ENCODE data around the gene CCL24. TPM values are rescaled to one million over a fixed set of nuclear protein-coding genes. Genes with fewer than 3 reads are reported as not detected.
"Not testable (repeated sequence)": the region's sequence is repeated elsewhere in the genome, so short reads cannot be mapped to it uniquely, and the experiment has no call there.

The CCL24 gene
- total RNA-seq, 2 donors from 2014 or later, result 0.90 to 1.1 TPM

DNA sequence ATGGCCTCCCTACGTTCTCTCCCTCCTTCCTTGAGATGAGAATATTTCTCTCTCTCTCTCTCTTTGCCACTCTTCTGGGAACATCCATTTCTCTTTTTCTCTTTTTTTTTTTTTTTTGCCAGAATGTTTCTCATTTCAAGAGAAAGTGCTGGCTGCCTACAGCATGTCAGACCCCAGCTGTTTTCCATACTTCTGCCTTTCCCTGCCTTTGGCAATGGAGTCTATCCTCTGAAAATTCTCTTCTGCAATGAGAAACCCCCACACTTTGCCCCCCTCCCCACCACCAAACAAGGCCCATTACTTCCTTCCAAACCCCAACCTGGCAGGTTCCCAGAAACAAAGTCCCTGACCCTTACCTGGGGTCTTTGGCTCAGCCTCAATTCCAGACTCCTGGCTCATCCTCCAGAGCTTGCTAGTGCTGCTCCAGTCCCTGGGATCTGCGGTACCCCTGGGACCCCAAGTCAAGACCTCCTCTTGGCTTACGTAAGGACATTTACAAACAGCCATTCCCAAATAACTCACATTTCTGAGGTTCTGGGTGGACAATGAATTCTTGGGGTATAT lies 24.2 kb downstream of the CCL24 start:
- Mint-ChIP-seq H3K27me3 (peaks cover 7 to 13% of the 10 kb centered on the region in 2 donors), H3K27ac (no peak overlapping the region), H3K4me3 (no peak overlapping the region), H3K4me1 (ENCODE audit: low read depth in 2 of 2) (no peaks in the 10 kb centered on the region), H3K9me3 (no peaks in the 10 kb centered on the region), H3K36me3 (no peaks in the 10 kb centered on the region)
- ATAC-seq (no peak), DNase-seq (ENCODE audit: low spot score) (no peak)

DNA sequence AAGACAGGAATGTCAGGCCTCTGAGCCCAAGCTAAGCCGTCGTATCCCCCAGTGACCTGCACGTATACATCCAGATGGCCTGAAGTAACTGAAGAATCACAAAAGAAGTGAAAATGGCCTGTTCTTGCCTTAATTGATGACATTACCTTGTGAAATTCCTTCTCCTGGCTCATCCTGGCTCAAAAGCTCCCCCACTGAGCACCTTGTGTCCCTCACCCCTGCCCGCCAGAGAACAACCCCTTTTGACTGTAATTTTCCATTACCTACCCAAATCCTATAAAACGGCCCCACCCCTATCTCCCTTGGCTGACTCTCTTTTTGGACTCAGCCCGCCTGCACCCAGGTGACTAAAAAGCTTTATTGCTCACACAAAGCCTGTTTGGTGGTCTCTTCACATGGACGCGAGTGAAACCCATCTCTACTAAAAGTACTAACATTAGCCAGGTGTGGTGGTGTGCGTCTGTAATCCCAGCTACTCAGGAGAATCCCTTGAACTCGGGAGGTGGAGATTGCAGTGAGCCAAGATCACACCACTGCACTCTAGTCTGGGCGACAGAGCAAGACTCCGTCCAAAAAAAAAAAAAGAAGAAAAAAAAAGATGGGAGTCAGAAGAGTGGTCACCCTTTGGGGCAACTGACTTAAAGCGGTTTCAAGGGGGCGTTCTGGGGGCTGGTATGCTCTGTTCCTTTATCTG lies 25.3 kb downstream of the CCL24 start:
- H3K27me3 Mint-ChIP-seq; ATAC-seq; H3K36me3 Mint-ChIP-seq; H3K27ac Mint-ChIP-seq; H3K4me3 Mint-ChIP-seq; H3K9me3 Mint-ChIP-seq; H3K4me1 Mint-ChIP-seq (ENCODE audit: low read depth in 2 of 2); DNase-seq (ENCODE audit: low spot score): not testable (repeated sequence)

DNA sequence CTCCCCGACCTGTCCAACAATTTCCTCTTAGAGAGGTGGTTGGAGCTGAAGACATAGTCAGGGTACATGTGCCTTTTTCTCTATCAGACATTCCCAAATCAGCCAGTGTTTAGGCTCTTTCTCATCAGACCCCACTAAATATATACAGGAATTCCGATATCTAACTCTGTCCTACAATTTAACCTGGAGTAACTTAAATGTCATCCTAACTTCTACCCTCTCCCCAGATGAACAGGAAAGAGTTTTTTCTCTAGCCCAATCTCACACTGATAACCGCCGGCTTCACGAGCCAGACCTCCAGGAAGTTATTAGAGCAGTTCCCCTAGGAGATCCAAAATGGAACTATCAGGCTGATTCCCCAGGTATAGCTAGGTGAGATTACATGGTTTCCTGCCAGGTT lies 30.5 kb downstream of the CCL24 start:
- not testable (repeated sequence) for H3K4me3 Mint-ChIP-seq; DNase-seq (ENCODE audit: low spot score); H3K27ac Mint-ChIP-seq; ATAC-seq; H3K9me3 Mint-ChIP-seq; H3K36me3 Mint-ChIP-seq
- Mint-ChIP-seq H3K4me1 (ENCODE audit: low read depth in 2 of 2) (peaks cover 7 to 12% of the 10 kb centered on the region in 2 donors), H3K27me3 (peaks cover 24 to 27% of the 10 kb centered on the region in 2 donors)

DNA sequence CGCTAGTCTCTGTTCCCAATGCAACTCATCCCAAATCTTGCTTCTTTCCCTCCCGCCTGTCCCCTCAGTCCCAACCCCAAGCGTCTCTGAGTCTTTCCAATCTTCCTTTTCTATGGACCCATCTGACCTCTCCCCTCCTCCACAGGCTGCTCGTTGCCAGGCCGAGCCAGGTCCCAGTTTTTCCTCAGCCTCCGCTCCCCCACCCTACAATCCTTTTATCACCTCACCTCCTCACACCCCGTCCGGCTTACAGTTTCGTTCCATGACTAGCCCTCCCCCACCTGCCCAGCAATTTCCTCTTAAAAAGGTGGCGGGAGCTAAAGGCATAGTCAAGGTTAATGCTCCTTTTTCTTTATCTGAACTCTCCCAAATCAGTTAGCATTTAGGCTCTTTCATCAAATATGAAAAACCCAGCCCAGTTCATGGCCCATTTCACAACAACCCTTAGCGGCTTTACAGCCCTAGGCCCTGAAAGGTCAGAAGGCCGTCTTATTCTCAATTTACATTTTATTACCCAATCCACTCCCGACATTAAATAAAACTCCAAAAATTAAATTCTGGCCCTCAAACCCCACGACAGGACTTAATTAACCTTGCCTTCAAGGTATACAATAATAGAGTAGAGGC lies 32.8 kb downstream of the CCL24 start:
- H3K9me3 Mint-ChIP-seq; H3K36me3 Mint-ChIP-seq; H3K4me3 Mint-ChIP-seq; DNase-seq (ENCODE audit: low spot score); ATAC-seq: not testable (repeated sequence)
- Mint-ChIP-seq H3K27ac (peak overlapping the region; percentile 4 to 42), H3K27me3 (peaks cover 24 to 27% of the 10 kb centered on the region in 2 donors), H3K4me1 (ENCODE audit: low read depth in 2 of 2) (peaks cover 22 to 27% of the 10 kb centered on the region in 2 donors)

DNA sequence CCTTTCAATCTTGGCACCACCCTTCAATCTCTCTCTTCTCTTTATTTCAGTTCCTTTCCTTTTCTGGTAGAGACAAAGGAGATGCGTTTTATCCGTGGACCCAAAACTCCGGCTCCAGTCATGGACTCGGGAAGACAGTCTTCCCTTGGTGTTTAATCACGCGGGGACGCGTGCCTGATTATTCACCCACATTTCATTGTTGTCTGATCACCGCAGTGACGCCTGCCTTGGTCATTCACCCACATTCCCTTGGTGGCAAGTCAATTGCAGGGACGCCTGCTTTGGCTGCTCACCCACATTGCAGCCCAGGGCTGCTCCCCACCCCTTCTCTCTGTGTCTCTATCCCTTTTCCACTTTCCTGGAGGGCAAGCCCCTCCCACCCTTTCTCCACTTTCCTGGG lies 34.1 kb downstream of the CCL24 start:
- peak overlapping the region; percentile 21 to 50 for H3K27ac Mint-ChIP-seq
- not testable (repeated sequence) for DNase-seq (ENCODE audit: low spot score)

DNA sequence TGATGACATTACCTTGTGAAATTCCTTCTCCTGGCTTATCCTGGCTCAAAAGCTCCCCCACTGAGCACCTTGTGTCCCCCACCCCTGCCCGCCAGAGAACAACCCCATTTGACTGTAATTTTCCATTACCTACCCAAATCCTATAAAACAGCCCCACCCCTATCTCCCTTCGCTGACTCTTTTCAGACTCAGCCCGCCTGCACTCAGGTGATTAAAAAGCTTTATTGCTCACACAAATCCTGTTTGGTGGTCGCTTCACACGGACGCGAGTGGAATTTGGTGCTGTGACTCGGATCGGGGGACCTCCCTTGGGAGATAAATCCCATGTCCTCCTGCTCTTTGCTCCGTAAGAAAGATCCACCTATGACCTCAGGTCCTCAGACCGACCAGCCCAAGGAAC lies 34.6 kb downstream of the CCL24 start:
- Mint-ChIP-seq H3K27ac (peak overlapping the region; percentile 21 to 50), H3K27me3 (peaks cover 24 to 27% of the 10 kb centered on the region in 2 donors), H3K4me1 (ENCODE audit: low read depth in 2 of 2) (peaks cover 30% of the 10 kb centered on the region in 2 donors)
- not testable (repeated sequence) for H3K4me3 Mint-ChIP-seq; H3K9me3 Mint-ChIP-seq; DNase-seq (ENCODE audit: low spot score); ATAC-seq; H3K36me3 Mint-ChIP-seq

More for the DNA sequence above, 34.1 kb downstream of the CCL24 start:
- H3K4me1 Mint-ChIP-seq (ENCODE audit: low read depth in 2 of 2), result peaks cover 30% of the 10 kb centered on the region in 2 donors
- peaks cover 24 to 27% of the 10 kb centered on the region in 2 donors for H3K27me3 Mint-ChIP-seq
- H3K4me3 Mint-ChIP-seq, H3K9me3 Mint-ChIP-seq, H3K36me3 Mint-ChIP-seq, ATAC-seq: not testable (repeated sequence)

DNA sequence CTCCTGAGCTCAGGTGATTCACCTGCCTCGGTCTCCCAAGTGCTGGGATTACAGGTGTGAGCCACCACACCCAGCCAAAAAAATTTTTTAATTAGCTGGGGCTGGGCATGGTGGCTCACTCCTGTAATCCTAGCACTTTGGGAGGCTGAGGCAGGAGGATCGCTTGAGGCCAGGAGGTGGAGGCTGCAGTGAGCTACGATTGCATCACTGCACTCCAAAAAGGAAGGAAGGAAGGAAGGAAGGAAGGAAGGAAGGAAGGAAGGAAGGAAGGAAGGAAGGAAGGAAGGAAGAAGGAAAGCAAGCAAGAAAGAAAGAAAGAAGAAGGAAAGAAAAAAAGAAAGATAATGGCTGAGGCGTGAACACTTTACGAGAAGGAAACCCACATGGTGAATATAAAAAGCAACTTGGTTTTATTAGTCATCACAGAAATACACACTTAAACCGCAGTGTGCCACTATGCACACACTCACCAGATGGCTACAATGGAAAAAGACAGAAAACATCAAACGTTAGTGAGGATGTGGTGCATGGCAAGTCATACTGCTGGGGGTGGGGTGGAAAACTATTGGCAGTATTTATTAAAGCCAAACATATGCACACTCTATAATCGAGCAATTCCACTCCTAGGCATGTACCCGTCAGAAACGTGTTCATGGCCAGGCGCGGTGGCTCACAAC lies 37.2 kb downstream of the CCL24 start:
- Mint-ChIP-seq H3K4me1 (ENCODE audit: low read depth in 2 of 2) (peaks cover 30 to 38% of the 10 kb centered on the region in 2 donors), H3K36me3 (no peaks in the 10 kb centered on the region), H3K27me3 (peaks cover 13 to 14% of the 10 kb centered on the region in 2 donors), H3K9me3 (no peaks in the 10 kb centered on the region), H3K4me3 (peak overlapping the region; percentile 46), H3K27ac (peak overlapping the region; percentile 63 to 74)
- DNase-seq (ENCODE audit: low spot score), result peak; percentile 74
- peak; percentile 92 to 96 for ATAC-seq

DNA sequence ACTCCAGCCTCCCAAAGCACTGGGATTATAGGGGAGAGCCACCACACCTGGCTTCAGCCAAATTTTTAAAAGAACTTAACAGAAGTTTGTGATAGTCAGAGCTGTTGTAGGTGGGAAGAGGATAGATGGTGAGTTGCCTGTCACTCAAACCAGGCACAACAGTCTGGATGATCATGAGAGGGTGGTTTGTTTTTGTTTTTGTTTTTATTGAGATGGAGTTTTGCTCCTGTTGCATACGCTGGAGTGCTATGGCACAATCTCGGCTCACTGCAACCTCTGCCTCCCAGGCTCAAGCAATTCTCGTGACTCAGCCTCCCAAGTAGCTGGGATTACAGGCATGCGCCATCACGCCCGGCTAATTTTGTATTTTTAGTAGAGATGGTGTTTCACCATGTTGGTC lies 39.6 kb downstream of the CCL24 start:
- H3K4me1 Mint-ChIP-seq (ENCODE audit: low read depth in 2 of 2), result peaks cover 24 to 27% of the 10 kb centered on the region in 2 donors
- H3K27me3 Mint-ChIP-seq; ATAC-seq; H3K4me3 Mint-ChIP-seq; DNase-seq (ENCODE audit: low spot score); H3K36me3 Mint-ChIP-seq; H3K9me3 Mint-ChIP-seq; H3K27ac Mint-ChIP-seq: not testable (repeated sequence)

DNA sequence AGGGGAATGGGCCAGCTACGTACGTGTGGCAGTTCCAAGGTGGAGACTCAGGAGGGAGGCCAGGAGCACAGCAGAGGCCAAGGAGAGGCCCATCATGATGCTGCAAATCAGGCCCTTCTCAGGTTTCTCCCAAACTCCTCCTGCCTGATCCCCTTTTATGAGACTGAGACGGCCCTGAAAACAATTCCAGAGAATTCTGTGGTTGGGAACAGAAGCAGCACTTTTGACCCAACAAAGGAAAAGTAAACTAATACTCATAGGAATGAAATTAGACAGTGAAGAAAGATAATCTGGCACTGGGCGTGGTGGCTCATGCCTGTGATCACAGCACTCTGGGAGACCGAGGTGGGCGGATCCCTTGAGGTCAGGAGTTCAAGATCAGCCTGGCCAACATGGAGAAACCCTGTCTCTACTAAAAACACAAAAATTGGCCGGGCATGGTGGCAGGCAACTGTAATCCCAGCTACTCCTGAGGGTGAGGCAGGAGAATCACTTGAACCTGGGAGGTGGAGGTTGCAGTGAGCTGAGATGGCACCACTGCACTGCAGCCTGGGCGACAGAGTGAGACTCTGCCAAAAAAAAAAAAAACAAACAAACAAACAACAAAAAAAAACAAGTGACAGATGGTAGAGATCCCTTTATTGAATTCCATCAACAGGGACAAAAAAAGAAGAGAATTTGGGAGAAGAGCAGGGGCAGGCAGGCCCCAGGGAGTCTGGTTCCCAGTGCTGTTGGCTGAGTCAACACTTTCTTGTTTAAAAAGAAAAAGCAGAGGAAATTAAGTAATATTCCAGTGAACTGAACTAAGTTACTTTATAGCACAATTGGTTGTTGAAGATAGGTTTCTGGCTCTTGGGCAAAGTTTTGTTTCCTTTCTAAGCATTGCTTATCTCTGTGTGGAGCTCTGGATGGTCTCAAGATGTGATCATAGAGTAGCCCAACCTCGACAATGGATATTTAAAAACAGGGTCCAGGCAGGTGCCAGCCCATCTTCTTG lies 41.2 kb downstream of the CCL24 start, which contains the start of gene CCL26:
TSS of gene CCL26 (minus strand) at position 131 of the 997 bp plus-strand sequence. CDS start at position 96, 35 bp downstream.
- Mint-ChIP-seq H3K27me3 (no peaks in the 10 kb centered on the region), H3K36me3 (no peaks in the 10 kb centered on the region), H3K9me3 (no peaks in the 10 kb centered on the region), H3K4me1 (ENCODE audit: low read depth in 2 of 2) (peaks cover 24 to 26% of the 10 kb centered on the region in 2 donors), H3K27ac (peak within 1 kb of the TSS in 1 of 2 donors; percentile 60), H3K4me3 (no peak within 1 kb of the TSS)
- DNase-seq (ENCODE audit: low spot score) (no peak), ATAC-seq (no peak)

DNA sequence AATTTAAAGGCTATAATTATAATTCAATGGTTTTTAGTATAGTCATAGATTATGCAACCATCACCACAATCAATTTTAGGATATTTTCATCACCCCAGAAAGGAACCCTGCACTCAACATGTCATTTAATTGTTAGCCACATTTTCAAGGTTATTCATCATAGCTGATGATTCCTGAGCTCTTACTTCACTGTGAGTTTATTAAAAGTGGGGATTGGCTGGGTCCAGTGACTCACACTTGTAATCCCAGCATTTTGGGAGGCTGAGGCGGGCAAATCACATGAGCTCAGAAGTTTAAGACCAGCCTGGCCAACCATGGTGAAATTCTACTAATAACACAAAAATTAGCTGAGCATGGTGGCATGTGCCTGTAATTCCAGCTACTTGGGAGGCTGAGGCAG lies 42.4 kb downstream of the CCL24 start:
- DNase-seq (ENCODE audit: low spot score) (no peak), ATAC-seq (no peak)
- H3K27me3 Mint-ChIP-seq, result no peaks in the 10 kb centered on the region
- no peaks in the 10 kb centered on the region for H3K9me3 Mint-ChIP-seq
- no peak overlapping the region for H3K27ac Mint-ChIP-seq
- H3K4me3 Mint-ChIP-seq, result no peak overlapping the region
- H3K36me3 Mint-ChIP-seq, result no peaks in the 10 kb centered on the region
- H3K4me1 Mint-ChIP-seq (ENCODE audit: low read depth in 2 of 2), result peaks cover 12 to 16% of the 10 kb centered on the region in 2 donors

DNA sequence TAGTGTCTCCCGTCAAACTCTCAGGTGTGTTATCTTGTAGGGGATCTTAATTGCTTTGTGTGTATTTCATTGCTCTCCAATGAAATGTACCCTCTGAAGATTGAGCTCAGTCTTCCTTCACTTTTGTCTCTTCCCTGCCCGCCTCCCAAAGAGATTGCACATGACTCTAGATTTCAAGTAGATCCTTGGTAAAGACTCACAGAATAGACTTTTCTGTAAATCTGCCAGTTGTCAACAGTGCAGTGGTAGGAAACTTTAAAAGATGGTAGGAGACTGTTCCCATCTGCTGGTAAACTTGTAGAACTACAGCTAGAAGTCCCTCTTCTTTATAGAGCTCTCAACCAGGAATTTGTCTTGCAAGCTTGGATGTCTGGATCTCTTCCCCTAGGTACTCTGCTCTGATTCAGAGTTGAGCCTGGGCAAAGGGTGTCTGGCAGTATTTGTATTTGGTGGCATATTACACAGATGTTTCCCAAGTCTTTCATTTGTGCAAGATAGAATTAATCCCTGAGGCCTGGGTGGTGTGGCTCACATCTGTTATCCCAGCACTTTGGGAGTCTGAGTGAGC lies 51.2 kb downstream of the CCL24 start:
- peaks cover 0 to 3% of the 10 kb centered on the region in 2 donors for H3K27me3 Mint-ChIP-seq
- peak overlapping the region; percentile 16 to 35 for H3K27ac Mint-ChIP-seq
- peaks cover 4% of the 10 kb centered on the region in 2 donors for H3K4me1 Mint-ChIP-seq (ENCODE audit: low read depth in 2 of 2)
- ATAC-seq (peak; percentile 62 to 85), DNase-seq (ENCODE audit: low spot score) (no peak)
- no peaks in the 10 kb centered on the region for H3K36me3 Mint-ChIP-seq
- H3K4me3 Mint-ChIP-seq, result no peak overlapping the region
- H3K9me3 Mint-ChIP-seq, result no peaks in the 10 kb centered on the region

DNA sequence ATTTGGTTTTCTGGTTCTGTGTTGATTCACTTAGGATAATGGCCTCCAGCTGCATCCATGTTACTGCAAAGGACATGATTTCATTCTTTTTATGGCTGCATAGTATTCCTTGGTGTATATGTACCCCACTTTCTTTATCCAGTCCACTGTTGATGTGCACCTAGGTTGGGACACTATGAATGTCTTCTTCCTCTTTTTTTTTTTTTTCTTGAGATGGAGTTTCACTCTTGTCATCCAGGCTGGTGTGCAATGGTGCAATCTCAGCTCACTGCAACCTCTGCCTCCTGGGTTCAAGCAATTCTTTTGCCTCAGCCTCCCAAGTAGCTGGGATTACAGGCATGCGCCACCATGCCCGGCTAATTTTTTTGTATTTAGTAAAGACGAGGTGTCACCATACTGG lies 51.8 kb downstream of the CCL24 start:
- H3K36me3 Mint-ChIP-seq; ATAC-seq; DNase-seq (ENCODE audit: low spot score): not testable (repeated sequence)

More for the DNA sequence above, 51.8 kb downstream of the CCL24 start:
- not testable (repeated sequence) for H3K4me1 Mint-ChIP-seq (ENCODE audit: low read depth in 2 of 2); H3K27me3 Mint-ChIP-seq; H3K4me3 Mint-ChIP-seq; H3K9me3 Mint-ChIP-seq
- peak overlapping the region in 1 of 2 donors; percentile 16 for H3K27ac Mint-ChIP-seq
